Activated naive CD8-positive, alpha-beta T cell treated with anti-CD3 and anti-CD28 coated beads, Interleukin-2, amount 10 ng/mL, durations not matched to agents 7 days and 5 days (primary cell): Measurements from ENCODE around the gene LRCH1. TPM values are rescaled to one million over a fixed set of nuclear protein-coding genes. Genes with fewer than 3 reads are reported as not detected.

Experiments
- ATAC-seq: fragments of 150-1000 bp; cut with Tn5 transposase; one replicate; pipeline ENCODE4 v1.10.0; 2021; ENCODE audit warnings: low read depth, moderate library complexity
- POLR2A ChIA-PET: fragments of 350-600 bp; sonication (Branson Sonifier 250); formaldehyde crosslinking; loops from one replicate; lab custom pipeline; 2021; ENCODE audit warnings: antibody characterized with exemption; lab: Charles Lee
- DNase-seq: peaks from one replicate; pipeline ENCODE4 v3.0.0; 2021
- H3K27ac Mint-ChIP-seq: one replicate; pipeline ENCODE4 v1.8.0; 2022; ENCODE audit warnings: mild to moderate bottlenecking, mixed read lengths
- H3K27me3 Mint-ChIP-seq: one replicate; pipeline ENCODE4 v1.8.0; 2022; ENCODE audit warnings: mild to moderate bottlenecking, moderate library complexity, mixed read lengths
- H3K36me3 Mint-ChIP-seq: one replicate; pipeline ENCODE4 v1.8.0; 2021; ENCODE audit warnings: mild to moderate bottlenecking, mixed read lengths
- H3K4me1 Mint-ChIP-seq: one replicate; pipeline ENCODE4 v1.8.0; 2021; ENCODE audit warnings: mixed read lengths
- H3K4me3 Mint-ChIP-seq: one replicate; pipeline ENCODE4 v1.8.0; 2022; ENCODE audit warnings: mild to moderate bottlenecking, moderate library complexity, mixed read lengths
- H3K9me3 Mint-ChIP-seq: one replicate; pipeline ENCODE4 v1.8.0; 2021; ENCODE audit warnings: mixed read lengths
- total RNA-seq, 2 experiments: library from RNA; stranded (reverse); gene quantifications; one replicate each; pipeline ENCODE4 v1.2.3, GENCODE V29; 2021

The LRCH1 gene
- total RNA-seq, 2 experiments from 2014 or later: 18.5 to 18.9 TPM

DNA sequence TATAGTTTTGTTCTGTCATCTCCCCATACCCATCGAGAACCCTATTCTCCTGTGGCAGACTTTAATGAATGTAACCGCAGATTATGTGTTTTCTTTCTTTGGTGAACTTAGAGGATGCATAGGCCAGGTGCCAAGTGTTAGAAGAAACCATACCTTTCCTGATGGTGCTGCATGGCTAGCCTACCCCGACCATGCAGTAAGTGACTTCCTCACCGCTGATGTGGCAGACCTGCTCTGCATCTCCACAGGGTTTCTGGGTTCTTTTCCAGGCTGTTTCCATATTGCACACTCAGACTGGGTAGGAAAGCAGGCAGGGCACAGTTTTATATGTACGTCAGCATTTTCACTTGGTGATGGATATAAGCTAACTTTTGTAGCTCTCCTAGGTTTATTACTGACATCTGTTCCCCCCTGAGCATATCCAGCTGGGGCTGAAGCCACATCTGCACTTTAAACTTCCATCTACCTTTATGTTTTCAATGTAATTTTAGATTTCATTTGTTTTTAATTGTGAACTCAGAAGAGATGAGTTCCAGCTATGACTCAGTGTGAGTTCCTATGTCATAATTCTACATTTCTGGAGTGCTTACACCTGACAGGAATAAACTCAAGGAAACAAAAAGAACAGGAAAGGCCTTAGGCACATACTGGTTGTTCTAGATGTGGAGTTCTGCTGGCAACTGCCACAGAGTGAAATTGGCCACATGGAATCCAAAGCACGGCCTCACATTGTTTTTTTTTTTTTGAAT, 42.3 kb downstream of the LRCH1 start:
- Mint-ChIP-seq H3K27ac (no peak overlapping the region), H3K36me3 (peaks cover 8% of the 10 kb centered on the region), H3K4me1 (peaks cover 67% of the 10 kb centered on the region), H3K9me3 (no peaks in the 10 kb centered on the region), H3K4me3 (no peak overlapping the region), H3K27me3 (no peaks in the 10 kb centered on the region)
- ATAC-seq: no peak
- POLR2A ChIA-PET: interaction anchor here (0.9 to 1.6 kb wide), 2 partner anchors 48 to 1696 kb away, joined by 6 to 8 read pairs; no protein-coding TSS in a partner anchor
- no peak for DNase-seq

DNA sequence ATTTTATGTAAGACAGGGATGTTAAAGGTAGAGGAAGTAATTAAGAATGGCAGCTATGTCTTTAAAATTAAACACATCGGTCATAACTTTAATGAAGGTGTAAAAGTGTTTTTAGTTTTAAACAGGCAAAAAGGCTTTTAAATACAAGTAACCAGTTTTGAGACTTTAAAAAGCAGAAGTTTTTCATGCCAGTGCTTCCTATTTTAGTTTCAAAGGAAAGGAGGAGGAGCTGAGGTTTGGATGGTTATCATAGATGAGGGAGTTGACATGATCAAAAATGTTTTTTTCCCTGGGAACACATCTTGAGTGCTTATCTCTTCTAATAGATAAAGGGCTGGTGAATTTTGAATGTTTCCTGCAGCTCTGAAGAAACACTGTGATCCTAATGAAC, 42.9 kb downstream of the LRCH1 start:
- Mint-ChIP-seq H3K4me3 (no peak overlapping the region), H3K36me3 (peaks cover 8% of the 10 kb centered on the region), H3K9me3 (no peaks in the 10 kb centered on the region), H3K27me3 (no peaks in the 10 kb centered on the region), H3K27ac (no peak overlapping the region), H3K4me1 (peaks cover 66% of the 10 kb centered on the region)
- no peak for DNase-seq
- POLR2A ChIA-PET: interaction anchor here (0.9 to 1.6 kb wide), 2 partner anchors 48 to 1695 kb away, joined by 6 to 8 read pairs; no protein-coding TSS in a partner anchor
- ATAC-seq: no peak

DNA sequence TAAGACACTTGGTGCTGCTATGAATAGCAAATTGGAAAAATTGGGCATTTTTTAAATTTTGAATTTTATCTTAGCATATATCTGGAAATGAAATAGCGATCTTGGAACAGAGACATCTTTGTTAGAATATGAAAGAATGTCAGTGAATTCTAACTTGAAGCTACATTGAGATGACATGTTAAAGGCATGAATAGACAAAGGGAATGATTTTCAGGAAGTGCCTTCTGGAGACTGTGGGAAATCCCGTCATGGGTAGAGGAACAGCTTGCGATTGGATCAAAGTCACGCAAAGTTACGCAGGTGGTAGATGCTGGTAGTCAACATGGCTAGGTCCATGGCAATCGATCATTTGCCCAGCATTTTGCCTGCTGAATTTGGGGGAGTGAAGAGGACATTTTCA, 43.5 kb downstream of the LRCH1 start:
- DNase-seq (no peak), ATAC-seq (no peak)
- Mint-ChIP-seq H3K27me3 (no peaks in the 10 kb centered on the region), H3K27ac (no peak overlapping the region), H3K4me3 (no peak overlapping the region), H3K9me3 (no peaks in the 10 kb centered on the region), H3K4me1 (peaks cover 67% of the 10 kb centered on the region), H3K36me3 (peaks cover 8% of the 10 kb centered on the region)
- POLR2A ChIA-PET: interaction anchor here (0.9 to 1.6 kb wide), 2 partner anchors 47 to 1695 kb away, joined by 6 to 8 read pairs; no protein-coding TSS in a partner anchor

DNA sequence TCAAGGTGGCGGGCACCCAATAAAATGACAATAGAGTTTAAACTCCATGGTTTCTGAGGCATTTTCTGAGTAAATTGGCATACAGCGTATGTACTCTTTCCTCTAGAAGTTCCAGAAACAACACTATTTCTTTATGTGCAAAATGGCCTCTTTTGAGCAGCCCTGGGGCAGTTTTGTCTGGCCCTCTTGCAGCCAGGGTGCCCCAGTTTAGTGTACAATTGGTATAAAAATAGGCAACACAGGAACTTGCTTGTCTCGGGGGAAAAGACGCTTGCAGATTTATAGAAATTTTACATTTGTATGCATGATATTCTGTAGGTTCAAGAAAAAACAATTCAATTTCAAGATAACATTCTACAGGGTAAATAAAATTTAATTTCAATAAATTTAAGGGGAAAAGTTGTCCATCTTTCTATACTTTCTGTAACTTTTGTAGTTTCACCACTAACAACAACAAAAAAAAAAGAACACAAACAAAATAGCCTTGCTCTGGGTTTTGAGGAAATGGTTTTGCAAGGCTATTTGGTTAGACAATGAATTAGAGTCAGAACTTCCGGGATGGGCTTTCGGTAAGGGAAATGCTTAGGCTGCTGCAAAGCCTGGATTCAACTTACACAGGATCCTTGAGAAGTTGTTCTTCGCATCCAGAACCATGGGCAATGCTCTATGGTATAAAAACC, 45.3 kb downstream of the LRCH1 start:
- DNase-seq (no peak), ATAC-seq (peak; percentile 44)
- H3K27ac Mint-ChIP-seq: peak overlapping the region; percentile 67
- peaks cover 8% of the 10 kb centered on the region for H3K36me3 Mint-ChIP-seq
- H3K4me1 Mint-ChIP-seq: peaks cover 66% of the 10 kb centered on the region
- no peaks in the 10 kb centered on the region for H3K27me3 Mint-ChIP-seq
- POLR2A ChIA-PET: no interaction called here
- no peaks in the 10 kb centered on the region for H3K9me3 Mint-ChIP-seq
- H3K4me3 Mint-ChIP-seq: peak overlapping the region; percentile 61

DNA sequence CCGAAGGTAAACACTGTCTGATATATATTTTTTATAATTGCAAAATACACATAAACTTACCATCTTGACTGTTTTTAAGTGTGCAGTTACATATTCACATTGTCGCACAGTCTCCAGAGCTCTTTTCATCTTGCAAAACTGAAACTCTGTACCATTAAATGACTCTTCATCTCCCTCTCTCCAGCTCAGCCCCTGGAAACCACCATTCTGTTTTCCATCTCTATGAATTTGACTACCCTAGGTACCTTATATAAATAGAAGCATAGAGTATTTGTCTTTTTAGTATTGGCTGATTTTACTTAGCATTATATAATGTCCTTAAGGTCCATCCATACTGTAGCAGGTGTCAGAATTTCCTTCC, 45.8 kb downstream of the LRCH1 start:
- Mint-ChIP-seq H3K36me3 (peaks cover 8% of the 10 kb centered on the region), H3K27ac (peak overlapping the region; percentile 73), H3K27me3 (no peaks in the 10 kb centered on the region), H3K4me1 (peaks cover 61% of the 10 kb centered on the region), H3K9me3 (no peaks in the 10 kb centered on the region), H3K4me3 (peak overlapping the region; percentile 33)
- POLR2A ChIA-PET: no interaction called here
- ATAC-seq (peak; percentile 37), DNase-seq (no peak)

DNA sequence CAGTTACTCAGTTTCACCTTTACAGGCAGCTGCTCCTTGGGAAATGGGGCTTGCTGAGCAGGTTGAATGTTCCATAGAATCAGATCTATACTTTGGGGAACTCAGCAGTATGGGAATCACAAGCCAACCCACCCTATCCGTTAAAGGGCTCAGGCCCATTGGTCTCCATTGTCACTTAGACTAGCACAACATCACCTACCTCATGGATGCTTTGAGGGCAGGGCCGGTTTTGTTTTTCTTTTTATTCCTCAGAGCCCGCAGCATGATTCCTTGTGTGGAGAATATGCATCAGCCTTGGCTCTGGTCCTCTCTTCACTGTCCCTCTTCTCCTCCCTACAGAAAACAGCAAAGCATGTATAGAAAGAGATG, 48.0 kb downstream of the LRCH1 start:
- Mint-ChIP-seq H3K9me3 (no peaks in the 10 kb centered on the region), H3K27ac (no peak overlapping the region), H3K4me1 (peaks cover 52% of the 10 kb centered on the region), H3K27me3 (no peaks in the 10 kb centered on the region), H3K36me3 (peaks cover 9% of the 10 kb centered on the region), H3K4me3 (no peak overlapping the region)
- DNase-seq: no peak
- no peak for ATAC-seq
- POLR2A ChIA-PET: no interaction called here

DNA sequence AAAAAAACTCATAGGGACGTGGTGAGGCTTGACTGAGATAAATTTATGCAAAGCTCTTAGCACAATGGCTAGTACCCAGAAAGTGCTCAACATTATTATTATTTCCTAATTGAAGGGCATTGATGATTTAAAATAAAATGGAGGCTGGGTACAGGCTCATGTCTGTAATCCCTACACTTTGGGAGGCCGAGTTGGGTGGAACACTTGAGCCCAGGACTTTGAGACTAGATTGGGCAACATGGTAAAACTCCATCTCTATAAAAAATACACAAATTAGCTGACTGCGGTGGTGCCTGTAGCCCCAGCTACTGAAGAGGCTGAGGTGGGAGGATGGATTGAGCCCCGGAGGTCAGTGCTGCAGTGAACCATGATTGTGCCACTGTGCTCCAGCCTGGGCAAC, 49.6 kb downstream of the LRCH1 start:
- no peaks in the 10 kb centered on the region for H3K9me3 Mint-ChIP-seq
- H3K27ac Mint-ChIP-seq: no peak overlapping the region
- peaks cover 61% of the 10 kb centered on the region for H3K4me1 Mint-ChIP-seq
- DNase-seq (no peak), ATAC-seq (no peak)
- H3K4me3 Mint-ChIP-seq: no peak overlapping the region
- peaks cover 8% of the 10 kb centered on the region for H3K36me3 Mint-ChIP-seq
- H3K27me3 Mint-ChIP-seq: no peaks in the 10 kb centered on the region
- POLR2A ChIA-PET: interaction anchor here (2.3 kb wide), 1 partner anchor 77 kb away, joined by 8 read pairs; no protein-coding TSS in a partner anchor

DNA sequence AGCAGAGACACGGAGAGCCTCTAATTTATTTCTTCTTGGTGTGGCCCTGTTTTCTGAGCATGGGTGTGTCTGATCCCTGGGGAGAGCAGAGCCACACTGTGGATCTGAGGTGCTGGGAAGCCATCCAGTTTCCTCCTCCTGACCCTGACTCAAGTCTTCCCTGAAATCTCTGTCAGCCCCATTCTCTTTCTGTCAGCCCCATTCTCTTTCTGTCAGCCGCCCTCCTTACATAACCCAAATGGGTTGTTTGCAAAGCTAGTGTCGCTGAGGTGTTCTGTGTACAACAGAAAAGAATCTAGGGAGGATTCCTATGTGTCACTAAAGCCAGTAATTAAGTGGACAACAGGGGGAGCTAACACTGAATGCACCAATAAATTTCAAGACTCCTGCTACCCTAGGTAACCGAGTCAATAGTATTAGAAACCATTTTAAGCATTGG, 50.2 kb downstream of the LRCH1 start:
- no peak for DNase-seq
- no peak overlapping the region for H3K27ac Mint-ChIP-seq
- peaks cover 64% of the 10 kb centered on the region for H3K4me1 Mint-ChIP-seq
- H3K36me3 Mint-ChIP-seq: peaks cover 10% of the 10 kb centered on the region
- no peaks in the 10 kb centered on the region for H3K9me3 Mint-ChIP-seq
- POLR2A ChIA-PET: interaction anchor here (2.3 kb wide), 1 partner anchor 76 kb away, joined by 8 read pairs; no protein-coding TSS in a partner anchor
- H3K27me3 Mint-ChIP-seq: no peaks in the 10 kb centered on the region
- no peak for ATAC-seq
- H3K4me3 Mint-ChIP-seq: no peak overlapping the region

DNA sequence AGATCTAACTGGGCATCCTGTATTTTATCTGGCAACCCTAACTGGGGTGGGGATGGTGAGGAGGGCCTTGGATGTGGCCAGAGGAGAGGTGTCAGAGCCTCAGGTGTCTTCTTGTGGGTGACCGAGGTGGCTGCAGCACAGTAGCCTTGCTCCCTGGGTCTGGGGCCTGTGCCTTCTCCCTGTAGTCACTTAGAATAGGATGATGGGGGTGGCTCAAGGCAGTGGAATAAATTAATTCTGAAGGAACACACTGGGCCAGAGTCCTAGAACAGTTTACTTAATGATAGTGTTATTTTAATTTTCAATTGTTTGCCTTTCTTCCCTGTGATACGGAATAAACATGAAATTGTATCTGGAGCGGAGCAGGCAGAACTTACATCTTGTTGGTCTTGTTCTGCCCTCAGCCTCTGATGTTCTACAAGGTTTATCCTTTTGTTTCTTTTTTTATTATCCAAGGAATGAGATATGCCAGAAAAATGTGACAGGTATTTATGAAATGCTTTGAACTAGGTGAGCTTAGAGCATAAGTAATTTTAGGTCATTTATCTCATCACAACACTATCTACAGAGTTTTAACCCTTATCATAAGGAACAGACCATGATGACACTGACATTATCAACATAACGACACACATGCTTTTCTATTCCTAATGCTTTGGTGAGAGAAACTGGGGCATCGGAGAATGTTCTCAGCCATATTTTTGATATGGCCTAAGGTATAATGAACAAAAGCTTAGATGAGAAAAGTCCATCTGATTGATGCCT, 51.4 kb downstream of the LRCH1 start:
- peaks cover 56% of the 10 kb centered on the region for H3K4me1 Mint-ChIP-seq
- DNase-seq (no peak), ATAC-seq (no peak)
- H3K27ac Mint-ChIP-seq: no peak overlapping the region
- no peak overlapping the region for H3K4me3 Mint-ChIP-seq
- no peaks in the 10 kb centered on the region for H3K9me3 Mint-ChIP-seq
- H3K36me3 Mint-ChIP-seq: peaks cover 4% of the 10 kb centered on the region
- POLR2A ChIA-PET: no interaction called here
- H3K27me3 Mint-ChIP-seq: no peaks in the 10 kb centered on the region

DNA sequence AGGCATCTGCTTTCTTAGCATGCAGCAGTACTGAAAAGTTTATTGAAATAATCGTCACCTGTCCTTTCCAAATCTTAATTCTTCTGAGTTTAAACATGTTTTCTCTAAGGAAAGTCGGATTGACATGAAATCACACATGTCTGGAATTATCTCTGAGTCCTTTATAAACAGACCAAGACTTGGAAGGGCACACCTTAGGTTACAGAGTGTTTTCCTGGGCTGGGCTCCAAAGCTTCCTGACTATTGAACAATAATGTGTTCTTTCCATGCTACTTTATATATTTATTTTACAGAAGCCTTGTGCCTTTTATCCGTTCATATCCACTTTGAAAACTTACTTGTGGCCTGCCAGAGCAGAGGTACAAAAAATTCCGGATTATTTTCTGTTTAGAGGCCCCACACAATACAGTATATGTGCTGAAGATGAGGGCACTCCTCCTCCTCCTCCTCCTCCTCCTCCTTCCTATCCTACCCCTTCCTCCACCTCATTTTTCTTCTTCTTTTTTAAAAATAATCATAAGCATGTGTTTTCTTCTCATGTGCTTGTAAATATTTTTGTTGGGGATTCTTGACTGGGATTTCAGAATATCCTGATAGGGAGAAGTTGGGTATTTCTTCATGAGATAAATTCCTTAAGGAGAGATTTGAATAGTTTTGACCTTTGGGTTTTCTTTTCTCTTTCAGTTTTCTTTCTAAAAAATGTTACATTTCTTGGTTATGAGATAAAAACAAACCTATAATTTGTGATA, 52.3 kb downstream of the LRCH1 start:
- no peaks in the 10 kb centered on the region for H3K9me3 Mint-ChIP-seq

DNA sequence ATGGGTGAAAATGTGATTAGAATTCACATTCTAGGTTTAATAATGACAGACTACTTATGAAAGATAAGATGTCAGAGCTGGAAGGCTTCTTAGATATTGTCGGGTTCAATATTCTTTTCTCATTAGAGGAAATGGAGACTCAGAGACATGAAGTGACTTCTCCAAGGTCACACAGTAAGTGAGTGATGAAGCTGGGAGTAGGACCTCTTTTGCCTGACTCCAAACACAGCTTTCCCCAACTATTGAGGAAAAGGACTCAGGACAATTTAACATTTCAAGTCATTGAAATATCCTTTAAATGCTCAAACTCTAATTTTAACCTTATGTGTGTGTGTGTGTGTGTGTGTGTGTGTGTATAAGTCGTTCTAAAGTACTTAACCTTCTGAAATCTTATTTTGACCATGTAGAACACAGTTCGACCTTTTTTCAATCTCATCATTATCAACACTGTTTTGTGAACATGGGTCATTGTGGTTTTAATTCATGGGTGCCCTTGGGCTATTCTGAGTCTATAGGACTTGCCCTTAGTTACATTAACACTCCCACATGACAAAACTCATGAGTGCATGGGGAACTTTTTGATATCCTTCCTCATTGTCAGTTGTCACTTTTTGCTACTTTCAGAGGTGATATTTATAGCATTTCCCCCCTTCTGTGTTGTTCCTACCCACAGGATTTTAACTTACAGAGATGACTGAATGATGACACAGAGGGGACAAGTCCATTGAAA, 53.0 kb downstream of the LRCH1 start:
- no peaks in the 10 kb centered on the region for H3K27me3 Mint-ChIP-seq
- no peak overlapping the region for H3K27ac Mint-ChIP-seq
- DNase-seq (no peak), ATAC-seq (no peak)
- POLR2A ChIA-PET: interaction anchor here (0.5 kb wide), 1 partner anchor 14 kb away, joined by 3 read pairs; no protein-coding TSS in a partner anchor
- H3K9me3 Mint-ChIP-seq: no peaks in the 10 kb centered on the region
- no peak overlapping the region for H3K4me3 Mint-ChIP-seq
- H3K36me3 Mint-ChIP-seq: peaks cover 4% of the 10 kb centered on the region
- H3K4me1 Mint-ChIP-seq: peaks cover 49% of the 10 kb centered on the region

More for the DNA sequence above, 52.3 kb downstream of the LRCH1 start:
- Mint-ChIP-seq H3K27ac (no peak overlapping the region), H3K4me1 (peaks cover 54% of the 10 kb centered on the region), H3K4me3 (no peak overlapping the region), H3K36me3 (peaks cover 4% of the 10 kb centered on the region), H3K27me3 (no peaks in the 10 kb centered on the region)
- ATAC-seq: no peak
- DNase-seq: no peak
- POLR2A ChIA-PET: no interaction called here

DNA sequence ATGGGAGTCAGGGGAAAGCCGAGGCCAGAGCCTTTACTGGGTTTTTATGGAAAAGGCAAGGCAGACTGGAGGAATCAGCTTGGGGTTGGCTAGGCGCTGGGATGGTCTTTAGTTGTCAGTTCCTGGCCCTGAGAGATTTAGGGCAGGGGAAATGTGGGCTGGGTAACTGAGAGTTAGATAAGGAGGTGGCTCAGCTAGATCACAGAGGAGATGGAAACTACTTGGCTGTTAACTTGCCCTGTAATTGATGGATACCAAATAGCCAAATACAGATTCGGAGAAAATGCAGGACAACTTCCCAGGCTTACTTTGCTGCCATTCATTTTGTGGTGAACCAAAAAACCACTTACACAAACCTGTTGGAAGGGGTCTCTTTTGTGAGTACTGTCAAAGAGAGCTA, 54.0 kb downstream of the LRCH1 start:
- H3K27ac Mint-ChIP-seq: no peak overlapping the region

More for the DNA sequence above, 54.0 kb downstream of the LRCH1 start:
- H3K36me3 Mint-ChIP-seq: peaks cover 4% of the 10 kb centered on the region
- DNase-seq (no peak), ATAC-seq (peak; percentile 47)
- H3K9me3 Mint-ChIP-seq: no peaks in the 10 kb centered on the region
- no peaks in the 10 kb centered on the region for H3K27me3 Mint-ChIP-seq
- POLR2A ChIA-PET: no interaction called here
- H3K4me1 Mint-ChIP-seq: peaks cover 43% of the 10 kb centered on the region
- H3K4me3 Mint-ChIP-seq: no peak overlapping the region
